DOHH2 (cell line): Measurements from ENCODE around the gene ADAMTS7.
"Not testable (repeated sequence)": the region's sequence is repeated elsewhere in the genome, so short reads cannot be mapped to it uniquely, and the experiment has no call there.

Source experiments
- EZH2phosphoT487 ChIP-seq: fragments of 200-600 bp; sonication (generic); IDR thresholded peaks from 2 replicates; pipeline ENCODE4 v1.6.1; 2017; ENCODE audit warnings: borderline replicate concordance, mild to moderate bottlenecking, antibody characterized with exemption, low read length, moderate library complexity, mixed read lengths
- TF ChIP-seq, protein P1 (sequence below): fragments of 200-600 bp; sonication (generic); IDR thresholded peaks from one replicate; pipeline ENCODE4 v1.5.1; 2014; ENCODE audit warnings: antibody characterized with exemption, mild to moderate bottlenecking, low read depth, low read length; ENCODE audit not compliant: poor library complexity, severe bottlenecking

DNA sequence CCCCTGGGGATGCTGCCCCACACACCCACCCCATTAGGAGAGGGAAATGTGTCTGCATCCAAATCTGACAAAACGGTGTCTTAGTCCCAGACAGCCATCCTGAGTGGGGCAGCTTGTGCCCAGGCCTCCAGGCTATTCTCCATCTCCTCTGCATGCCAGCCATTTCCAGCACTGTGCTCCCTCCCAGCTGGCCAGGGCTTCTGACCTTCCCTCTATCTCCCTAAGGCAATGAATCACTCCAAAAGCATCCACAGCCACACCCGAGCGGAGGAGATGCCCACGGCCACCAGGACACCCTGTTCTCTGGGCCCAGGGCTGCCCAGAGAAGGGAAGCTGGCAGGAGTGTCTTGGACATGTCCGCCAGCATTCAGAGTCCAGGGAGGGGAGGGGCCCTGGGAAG, 12.9 kb downstream of the ADAMTS7 start:
- TF ChIP-seq, protein P1, sequence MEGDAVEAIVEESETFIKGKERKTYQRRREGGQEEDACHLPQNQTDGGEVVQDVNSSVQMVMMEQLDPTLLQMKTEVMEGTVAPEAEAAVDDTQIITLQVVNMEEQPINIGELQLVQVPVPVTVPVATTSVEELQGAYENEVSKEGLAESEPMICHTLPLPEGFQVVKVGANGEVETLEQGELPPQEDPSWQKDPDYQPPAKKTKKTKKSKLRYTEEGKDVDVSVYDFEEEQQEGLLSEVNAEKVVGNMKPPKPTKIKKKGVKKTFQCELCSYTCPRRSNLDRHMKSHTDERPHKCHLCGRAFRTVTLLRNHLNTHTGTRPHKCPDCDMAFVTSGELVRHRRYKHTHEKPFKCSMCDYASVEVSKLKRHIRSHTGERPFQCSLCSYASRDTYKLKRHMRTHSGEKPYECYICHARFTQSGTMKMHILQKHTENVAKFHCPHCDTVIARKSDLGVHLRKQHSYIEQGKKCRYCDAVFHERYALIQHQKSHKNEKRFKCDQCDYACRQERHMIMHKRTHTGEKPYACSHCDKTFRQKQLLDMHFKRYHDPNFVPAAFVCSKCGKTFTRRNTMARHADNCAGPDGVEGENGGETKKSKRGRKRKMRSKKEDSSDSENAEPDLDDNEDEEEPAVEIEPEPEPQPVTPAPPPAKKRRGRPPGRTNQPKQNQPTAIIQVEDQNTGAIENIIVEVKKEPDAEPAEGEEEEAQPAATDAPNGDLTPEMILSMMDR: not testable (repeated sequence)
- TF ChIP-seq EZH2phosphoT487: not testable (repeated sequence)
